Testis (tissue), 3 donors: ENCODE measurements around the gene HS1BP3. TPM values are rescaled to one million over a fixed set of nuclear protein-coding genes. Genes with fewer than 3 reads are reported as not detected.

Experiments used
- DNase-seq: peaks from one replicate; pipeline ENCODE4 v3.0.0-alpha.2; 2019
- H3K27ac ChIP-seq, 2 donors: fragments of 200-600 bp; sonication (generic); one replicate each; pipeline ENCODE4 v1.5.1; 2019
- H3K27me3 ChIP-seq: fragments of 200-600 bp; sonication (generic); one replicate; pipeline ENCODE4 v1.5.1; 2019
- H3K36me3 ChIP-seq: fragments of 200-600 bp; sonication (generic); one replicate; pipeline ENCODE4 v1.5.1; 2017; ENCODE audit warnings: low read depth; ENCODE audit errors: missing control alignments
- H3K4me1 ChIP-seq: fragments of 200-600 bp; sonication (generic); one replicate; pipeline ENCODE4 v1.5.1; 2019
- H3K4me3 ChIP-seq, 2 donors: fragments of 200-600 bp; sonication (generic); one replicate each; pipeline ENCODE4 v1.5.1; 2017 to 2019
- H3K9me3 ChIP-seq: fragments of 200-600 bp; sonication (generic); one replicate; pipeline ENCODE4 v1.5.1; 2017
- CTCF ChIP-seq, 3 experiments: fragments of 450-650 bp in 2 of 3; fragments of 200-600 bp in 1 of 3; sonication (generic) in 1 of 3; IDR thresholded peaks; one replicate each; pipeline ENCODE4 v1.5.1; 2016 to 2019; ENCODE audit warnings: antibody characterized with exemption in 3 of 3, mild to moderate bottlenecking in 2 of 3, moderate library complexity in 1 of 3
- POLR2A ChIP-seq: fragments of 450-650 bp; IDR thresholded peaks from one replicate; pipeline ENCODE4 v1.6.1; 2017; ENCODE audit warnings: antibody characterized with exemption, mild to moderate bottlenecking, moderate library complexity
- WGBS, 2 donors: methylation state at CpG; one replicate each; pipeline ENCODE4 v1.1.5; 2018; 5-methylcytosine and 5-hydroxymethylcytosine counted together
- intact Hi-C: fragments of 100-400 bp; cut with DNase I; formaldehyde crosslinking; loops from one replicate; pipeline ENCODE4 v1.15.1; 2023; ENCODE audit warnings: low total_unique reads
- polyA plus RNA-seq: library from polyadenylated mRNA; stranded (reverse); fragments of 350-450 nt; fragmentation: Illumina TruSeq; extraction: RNeasy Lipid Tissue Mini Kit (QIAGEN cat#74804); gene quantifications from one replicate; pipeline ENCODE4 v1.2.3, GENCODE V29; 2014; ENCODE audit warnings: low read depth, low replicate concordance; ENCODE audit not compliant: insufficient read depth
- total RNA-seq, 2 donors: library from RNA; depleted of rRNA; stranded (reverse); fragments of >200 nt; gene quantifications; one replicate each; pipeline ENCODE4 v1.2.3, GENCODE V29; 2016

The HS1BP3 gene
- total and polyA plus RNA-seq, 3 donors from 2014 or later, result 23.5 to 31.6 (median 25.0) TPM

- DNase-seq, result no peak
- Histone ChIP-seq H3K27me3 (no peaks in the 10 kb centered on the region), H3K9me3 (no peaks in the 10 kb centered on the region), H3K36me3 (no peaks in the 10 kb centered on the region), H3K4me1 (peaks cover 28% of the 10 kb centered on the region), H3K4me3 (no peak overlapping the region), H3K27ac (no peak overlapping the region)
- 84 to 88% methylated on average over 9 of the region's 9 CpGs for WGBS, 2 donors
- TF ChIP-seq POLR2A (no peak), CTCF (IDR thresholded peaks at IDR 0.05) (no peak)
- intact Hi-C loops, result no loop called here
Measured at GRCh38 chr2:20575935-20576597, 74.8 kb downstream of the HS1BP3 start.

- intact Hi-C loops, result no loop called here
- no peak overlapping the region for H3K27ac ChIP-seq
- peaks cover 28% of the 10 kb centered on the region for H3K4me1 ChIP-seq
- TF ChIP-seq CTCF (IDR thresholded peaks at IDR 0.05) (no peak), POLR2A (no peak)
- H3K9me3 ChIP-seq, result no peaks in the 10 kb centered on the region
- no peaks in the 10 kb centered on the region for H3K36me3 ChIP-seq
- no peaks in the 10 kb centered on the region for H3K27me3 ChIP-seq
- no peak overlapping the region for H3K4me3 ChIP-seq
- 71 to 84% methylated on average over 5 of the region's 5 CpGs for WGBS, 2 donors
- no peak for DNase-seq
Measured at GRCh38 chr2:20575414-20575813, 75.5 kb downstream of the HS1BP3 start.

- H3K27ac ChIP-seq, result no peak overlapping the region
- intact Hi-C loops, result no loop called here
- DNase-seq, result no peak
- TF ChIP-seq POLR2A (no peak), CTCF (IDR thresholded peaks at IDR 0.05) (no peak)
- H3K4me3 ChIP-seq, result no peak overlapping the region
- 91% methylated on average over 6 of the region's 6 CpGs for WGBS, 2 donors
- H3K9me3 ChIP-seq, result no peaks in the 10 kb centered on the region
- no peaks in the 10 kb centered on the region for H3K36me3 ChIP-seq
- peaks cover 23% of the 10 kb centered on the region for H3K4me1 ChIP-seq
- H3K27me3 ChIP-seq, result no peaks in the 10 kb centered on the region
Measured at GRCh38 chr2:20574930-20575329, 76.0 kb downstream of the HS1BP3 start.

GRCh38 chr2:20574423-20574911 lies 76.4 kb downstream of the HS1BP3 start:
- Histone ChIP-seq H3K9me3 (no peaks in the 10 kb centered on the region), H3K4me1 (peaks cover 18% of the 10 kb centered on the region), H3K27ac (no peak overlapping the region), H3K4me3 (no peak overlapping the region), H3K36me3 (no peaks in the 10 kb centered on the region), H3K27me3 (no peaks in the 10 kb centered on the region)
- TF ChIP-seq CTCF (IDR thresholded peaks at IDR 0.05) (no peak), POLR2A (no peak)
- intact Hi-C loops, result no loop called here
- no peak for DNase-seq
- 93 to 99% methylated on average over 5 of the region's 5 CpGs for WGBS, 2 donors
